Retinal pigment epithelial cell (primary cell): ENCODE data around the gene KY.

Experiments used
- DNase-seq: peaks from one replicate; pipeline ENCODE4 v3.0.0-alpha.2; 2010; ENCODE audit warnings: low read depth
- H3K4me3 ChIP-seq: 2 replicates; pipeline ENCODE4 v1.5.1; 2011; ENCODE audit warnings: mild to moderate bottlenecking, low read length, control low read depth, moderate library complexity
- CTCF ChIP-seq: conservative IDR thresholded peaks from 2 replicates; pipeline ENCODE4 v1.5.1; 2011; ENCODE audit warnings: low read depth, low read length, control low read depth, inconsistent platforms

Gene KY

GRCh38 chr3:134563601-134564000 lies 87.2 kb downstream of the KY start:
- no peak for TF ChIP-seq CTCF
- DNase-seq = no peak
- H3K4me3 ChIP-seq = no peak overlapping the region

GRCh38 chr3:134562055-134562454 lies 88.8 kb downstream of the KY start:
- DNase-seq = no peak
- no peak overlapping the region for H3K4me3 ChIP-seq
- TF ChIP-seq CTCF = no peak

- no peak for DNase-seq
- no peak overlapping the region for H3K4me3 ChIP-seq
- TF ChIP-seq CTCF = no peak
Measured at GRCh38 chr3:134559591-134559990, 91.2 kb downstream of the KY start.
